ENCODE data around the gene ANXA4.

The ANXA4 gene

DNA sequence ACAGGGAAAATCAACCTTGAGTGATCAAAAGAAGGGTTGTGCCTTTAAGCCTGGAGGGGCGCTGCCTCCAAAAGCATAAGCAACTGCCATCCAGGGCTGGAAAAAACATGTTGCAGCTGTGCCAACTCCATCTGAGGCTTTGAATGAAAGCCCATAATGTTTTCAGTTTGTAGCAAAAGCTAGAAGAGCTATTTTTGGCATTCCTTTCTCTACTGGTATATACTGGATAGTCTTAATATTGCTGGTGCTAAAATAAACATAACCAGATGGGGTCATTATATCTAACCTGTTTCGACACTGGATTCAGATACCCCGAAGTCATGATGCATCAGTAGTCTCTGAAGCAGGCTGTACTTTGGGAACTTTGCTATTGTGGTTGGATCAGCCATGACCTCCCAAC lies 25.1 kb downstream of the ANXA4 start:
- H3K4me3 ChIP-seq (ENCODE audit: low read depth, low read length) = no peak overlapping the region
- TF ChIP-seq, protein P1, sequence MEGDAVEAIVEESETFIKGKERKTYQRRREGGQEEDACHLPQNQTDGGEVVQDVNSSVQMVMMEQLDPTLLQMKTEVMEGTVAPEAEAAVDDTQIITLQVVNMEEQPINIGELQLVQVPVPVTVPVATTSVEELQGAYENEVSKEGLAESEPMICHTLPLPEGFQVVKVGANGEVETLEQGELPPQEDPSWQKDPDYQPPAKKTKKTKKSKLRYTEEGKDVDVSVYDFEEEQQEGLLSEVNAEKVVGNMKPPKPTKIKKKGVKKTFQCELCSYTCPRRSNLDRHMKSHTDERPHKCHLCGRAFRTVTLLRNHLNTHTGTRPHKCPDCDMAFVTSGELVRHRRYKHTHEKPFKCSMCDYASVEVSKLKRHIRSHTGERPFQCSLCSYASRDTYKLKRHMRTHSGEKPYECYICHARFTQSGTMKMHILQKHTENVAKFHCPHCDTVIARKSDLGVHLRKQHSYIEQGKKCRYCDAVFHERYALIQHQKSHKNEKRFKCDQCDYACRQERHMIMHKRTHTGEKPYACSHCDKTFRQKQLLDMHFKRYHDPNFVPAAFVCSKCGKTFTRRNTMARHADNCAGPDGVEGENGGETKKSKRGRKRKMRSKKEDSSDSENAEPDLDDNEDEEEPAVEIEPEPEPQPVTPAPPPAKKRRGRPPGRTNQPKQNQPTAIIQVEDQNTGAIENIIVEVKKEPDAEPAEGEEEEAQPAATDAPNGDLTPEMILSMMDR (IDR thresholded peaks at IDR 0.05; ENCODE audit: low read depth, low read length) = no peak

DNA sequence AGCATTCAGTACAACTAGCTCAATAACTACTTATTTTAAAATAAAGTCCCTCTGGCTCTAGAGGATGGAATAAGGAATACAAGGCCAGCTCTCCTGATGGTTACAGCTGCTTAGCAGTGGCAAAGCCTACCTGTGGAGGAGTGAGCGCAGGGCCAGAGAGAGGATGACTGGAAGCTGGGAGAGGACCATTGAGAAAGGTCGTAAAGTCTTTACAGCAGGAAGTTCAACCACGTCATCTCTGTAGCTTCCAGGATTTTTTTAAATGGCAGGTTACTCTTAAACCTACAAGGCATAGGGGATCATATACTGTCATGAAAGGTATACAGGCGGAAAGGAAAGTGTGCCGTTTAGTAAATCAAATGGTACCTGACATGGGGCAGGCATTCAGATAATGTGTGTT lies 26.3 kb downstream of the ANXA4 start:
- no peak overlapping the region for H3K4me3 ChIP-seq (ENCODE audit: low read depth, low read length)
- TF ChIP-seq, protein P1 (IDR thresholded peaks at IDR 0.05; ENCODE audit: low read depth, low read length) = no peak

DNA sequence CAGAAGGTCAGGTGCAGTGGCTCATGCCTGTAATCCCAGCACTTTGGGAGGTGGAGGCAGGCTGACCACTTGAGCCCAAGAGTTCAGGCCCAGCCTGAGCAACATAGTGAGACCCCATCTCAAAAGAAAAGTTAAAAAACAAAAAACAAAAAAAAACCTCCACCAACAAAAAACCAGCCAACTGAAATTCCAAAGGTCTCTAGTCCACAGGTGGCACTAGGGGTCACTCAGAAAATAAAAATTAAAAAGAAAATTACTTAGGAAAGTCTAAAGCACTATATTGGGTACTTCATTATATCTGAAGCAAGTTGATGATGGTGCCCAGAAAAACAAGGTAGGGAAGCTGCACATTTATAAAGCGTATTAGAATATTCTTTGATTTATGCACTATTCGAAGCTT lies 26.9 kb downstream of the ANXA4 start:
- TF ChIP-seq, protein P1 (IDR thresholded peaks at IDR 0.05; ENCODE audit: low read depth, low read length) = no peak
- H3K4me3 ChIP-seq (ENCODE audit: low read depth, low read length) = no peak overlapping the region

DNA sequence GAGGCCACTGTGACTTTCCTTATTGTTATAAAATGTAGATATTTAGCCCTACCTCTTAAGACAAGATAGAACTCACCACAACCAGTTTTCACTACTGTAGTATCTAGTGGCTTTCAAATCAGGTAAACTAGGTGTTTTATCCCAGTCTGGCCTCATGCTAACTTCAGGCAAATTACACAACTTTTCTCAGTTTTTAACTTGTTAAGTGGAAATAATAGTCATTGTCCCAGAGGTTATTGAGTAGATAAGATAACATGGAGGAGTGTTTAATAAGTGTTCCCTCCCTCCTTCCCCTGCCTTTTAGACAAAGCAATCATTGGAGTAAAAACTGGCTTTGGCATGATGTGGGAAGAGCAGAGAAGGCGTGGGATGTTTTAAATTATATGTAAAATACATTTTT lies 27.3 kb downstream of the ANXA4 start:
- TF ChIP-seq, protein P1 (IDR thresholded peaks at IDR 0.05; ENCODE audit: low read depth, low read length) = no peak
- no peak overlapping the region for H3K4me3 ChIP-seq (ENCODE audit: low read depth, low read length)

DNA sequence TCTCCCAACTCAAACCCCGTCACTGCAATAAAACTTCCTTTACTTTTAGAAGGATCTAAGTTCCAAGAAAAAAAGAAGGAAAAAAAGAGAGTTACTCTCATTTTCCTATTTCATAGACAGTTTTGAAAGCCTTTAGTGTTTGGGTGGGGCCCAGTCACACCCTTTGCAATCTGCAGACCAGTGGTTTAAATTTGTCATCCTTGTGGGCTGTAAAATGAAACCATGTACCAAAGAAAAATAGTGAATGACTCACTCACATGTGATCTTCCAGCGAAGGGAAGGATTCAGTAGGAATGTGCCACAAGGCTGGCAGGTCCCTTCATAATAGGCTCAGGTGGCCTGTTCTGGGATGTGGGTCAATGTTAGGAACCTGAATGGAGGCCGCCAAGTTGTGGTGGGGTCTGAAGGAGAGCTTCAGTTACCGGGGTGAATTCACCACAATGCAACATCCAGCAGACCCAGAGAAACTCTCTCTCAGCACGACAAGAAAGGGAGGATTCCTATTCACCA lies 28.3 kb downstream of the ANXA4 start:
- no peak overlapping the region for H3K4me3 ChIP-seq (ENCODE audit: low read depth, low read length)
- TF ChIP-seq, protein P1 (IDR thresholded peaks at IDR 0.05; ENCODE audit: low read depth, low read length) = no peak

DNA sequence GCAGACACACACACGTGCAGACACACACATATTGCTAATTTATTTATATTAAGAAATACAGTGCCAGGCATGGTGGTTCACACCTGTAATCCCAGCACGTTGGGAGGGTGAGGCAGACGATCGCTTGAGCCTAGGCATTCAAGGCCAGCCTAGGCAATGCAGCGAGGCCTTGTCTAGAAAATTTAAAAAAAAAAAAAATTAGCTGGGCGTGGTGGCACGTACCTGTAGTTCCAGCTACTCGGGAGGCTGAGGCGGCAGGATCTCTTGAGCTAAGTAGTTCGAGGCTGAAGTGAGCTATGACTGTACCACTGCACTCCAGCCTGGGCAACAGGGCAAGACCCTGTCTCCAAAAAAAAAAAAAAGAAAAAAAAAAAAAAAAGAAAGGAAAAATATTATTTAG lies 28.8 kb downstream of the ANXA4 start:
- no peak overlapping the region for H3K4me3 ChIP-seq (ENCODE audit: low read depth, low read length)
- TF ChIP-seq, protein P1 (IDR thresholded peaks at IDR 0.05; ENCODE audit: low read depth, low read length) = no peak

DNA sequence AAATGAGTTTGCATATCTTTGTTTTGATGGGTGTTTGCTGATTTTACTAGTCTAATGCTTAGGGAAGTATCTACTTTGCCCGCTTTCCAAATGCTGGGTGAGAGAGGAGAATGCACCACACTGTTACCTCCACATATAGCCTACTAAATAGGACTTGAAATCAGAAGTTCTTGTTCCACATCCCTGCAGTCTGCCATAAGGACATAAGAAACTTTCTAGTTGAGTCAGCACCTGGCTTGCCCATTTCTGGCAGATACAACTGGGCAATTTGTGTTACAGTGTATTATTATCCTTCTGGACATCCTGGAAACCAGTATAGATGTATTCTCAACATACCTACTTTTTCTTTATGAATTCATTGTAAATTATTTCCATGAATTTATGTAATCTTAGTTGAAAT lies 29.5 kb downstream of the ANXA4 start:
- TF ChIP-seq, protein P1 (IDR thresholded peaks at IDR 0.05; ENCODE audit: low read depth, low read length) = no peak
- H3K4me3 ChIP-seq (ENCODE audit: low read depth, low read length) = no peak overlapping the region
